Measurements from ENCODE around the gene KLHL6.

The KLHL6 gene

GRCh38 chr3:183560607-183561006, 5.1 kb upstream of the KLHL6 start:
- no peak for DNase-seq

GRCh38 chr3:183558495-183558894, 3.0 kb upstream of the KLHL6 start:
- DNase-seq = no peak

GRCh38 chr3:183556722-183557121, 1.2 kb upstream of the KLHL6 start:
- DNase-seq = no peak

DNA sequence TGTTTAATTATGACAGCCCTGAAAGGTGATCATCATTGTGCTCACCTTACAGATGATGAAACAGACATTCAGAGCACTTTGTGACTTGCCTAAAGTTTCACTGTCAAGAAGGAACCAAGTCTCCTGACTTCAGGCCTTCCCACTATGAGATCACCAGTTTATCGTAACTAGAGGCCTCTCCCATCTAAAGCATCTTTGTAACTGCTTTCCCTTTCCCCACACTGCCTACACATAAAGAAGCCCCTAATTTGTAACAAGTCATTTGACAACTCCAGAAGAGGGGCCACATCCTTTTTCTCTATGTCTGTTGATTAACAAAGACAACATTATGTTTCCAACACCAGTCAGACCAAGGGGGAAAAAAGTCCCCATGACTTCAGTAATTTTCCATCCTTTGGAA, 1.1 kb downstream of the KLHL6 start:
- DNase-seq = no peak

- DNase-seq = no peak
Observed at GRCh38 chr3:183553334-183554026, 2.0 kb downstream of the KLHL6 start.

GRCh38 chr3:183551930-183552329, 3.6 kb downstream of the KLHL6 start:
- no peak for DNase-seq

GRCh38 chr3:183548262-183548769, 7.2 kb downstream of the KLHL6 start:
- DNase-seq = no peak

DNA sequence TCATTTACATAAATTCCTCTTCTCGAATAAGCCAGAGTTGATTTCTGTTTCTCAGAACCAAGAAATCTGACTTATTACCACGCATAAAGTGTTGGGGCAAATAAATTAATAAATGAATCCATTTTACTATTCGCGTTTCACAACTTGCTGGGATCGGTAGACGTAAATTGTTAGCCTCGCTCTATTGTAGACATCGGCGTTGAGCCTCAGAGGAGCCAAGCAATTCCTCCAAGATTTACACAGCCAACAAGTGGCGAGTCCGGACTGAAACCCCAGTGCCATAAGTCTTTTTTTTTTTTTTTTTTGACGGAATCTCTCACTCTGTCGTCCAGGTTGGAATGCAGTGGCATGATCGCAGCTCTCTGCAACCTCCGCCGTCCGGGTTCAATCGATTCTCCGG, 8.9 kb downstream of the KLHL6 start:
- DNase-seq = no peak

GRCh38 chr3:183545708-183546107, 9.8 kb downstream of the KLHL6 start:
- DNase-seq = no peak

- no peak for DNase-seq
Observed at GRCh38 chr3:183542355-183542754, 13.2 kb downstream of the KLHL6 start.

GRCh38 chr3:183541738-183542137, 13.8 kb downstream of the KLHL6 start:
- DNase-seq = no peak

DNA sequence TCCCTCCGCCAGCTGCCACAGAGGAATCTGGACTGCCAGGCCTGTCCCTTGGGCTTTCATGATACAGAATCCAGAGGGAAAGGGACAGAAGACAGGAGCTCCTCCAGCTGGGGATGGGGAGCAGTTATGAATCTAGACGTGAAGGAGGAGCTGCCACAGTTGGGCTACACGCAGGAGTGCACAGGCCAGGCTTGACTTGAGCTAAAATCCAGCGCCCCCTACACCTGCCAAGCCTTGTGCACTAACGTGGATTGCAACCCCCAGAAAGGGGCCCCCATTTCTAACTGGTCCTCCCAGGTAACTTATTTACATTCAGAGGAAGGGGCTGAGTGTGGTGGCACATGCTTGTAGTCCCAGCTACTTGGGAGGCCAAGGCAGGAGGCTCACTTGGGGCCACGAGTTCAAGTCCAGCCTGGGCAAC, 14.3 kb downstream of the KLHL6 start:
- no peak for DNase-seq

DNA sequence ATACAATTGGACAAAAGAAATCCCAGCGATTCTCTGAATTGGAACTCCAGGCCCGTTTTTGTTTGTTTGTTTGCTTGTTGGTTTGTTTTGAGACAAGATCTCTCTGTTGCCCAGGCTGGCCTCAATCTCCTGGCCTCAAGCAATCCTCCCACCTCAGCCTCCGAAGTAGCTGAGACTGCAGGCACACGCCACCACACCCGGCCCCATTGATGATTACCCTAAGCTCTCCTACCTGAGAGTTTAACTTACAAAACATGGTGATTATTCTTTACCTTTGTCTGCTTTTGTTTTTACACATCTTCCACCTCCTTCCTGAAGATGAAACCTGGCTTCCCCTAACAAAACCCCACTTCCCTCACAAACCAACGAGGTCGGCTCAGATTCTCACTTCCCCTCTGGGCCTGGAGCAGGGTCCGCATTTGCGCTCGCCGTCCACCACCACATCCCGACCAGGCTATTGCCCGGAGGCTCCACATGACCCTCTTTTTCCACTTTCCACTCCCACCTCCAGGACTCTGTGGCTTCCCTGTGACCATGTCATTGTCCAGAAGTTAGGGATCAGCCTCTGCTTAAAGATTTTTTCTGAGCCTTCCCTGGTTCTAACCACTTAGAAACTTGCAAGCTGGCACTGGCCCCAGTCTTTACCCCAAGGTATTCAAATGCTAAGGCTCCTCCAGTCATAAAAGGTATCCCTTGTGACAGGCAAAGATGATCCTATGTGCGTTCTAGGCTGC, 14.8 kb downstream of the KLHL6 start:
- no peak for DNase-seq

GRCh38 chr3:183539811-183540210, 15.7 kb downstream of the KLHL6 start:
- DNase-seq = no peak

- DNase-seq = no peak
Observed at GRCh38 chr3:183538486-183538885, 17.0 kb downstream of the KLHL6 start.

DNA sequence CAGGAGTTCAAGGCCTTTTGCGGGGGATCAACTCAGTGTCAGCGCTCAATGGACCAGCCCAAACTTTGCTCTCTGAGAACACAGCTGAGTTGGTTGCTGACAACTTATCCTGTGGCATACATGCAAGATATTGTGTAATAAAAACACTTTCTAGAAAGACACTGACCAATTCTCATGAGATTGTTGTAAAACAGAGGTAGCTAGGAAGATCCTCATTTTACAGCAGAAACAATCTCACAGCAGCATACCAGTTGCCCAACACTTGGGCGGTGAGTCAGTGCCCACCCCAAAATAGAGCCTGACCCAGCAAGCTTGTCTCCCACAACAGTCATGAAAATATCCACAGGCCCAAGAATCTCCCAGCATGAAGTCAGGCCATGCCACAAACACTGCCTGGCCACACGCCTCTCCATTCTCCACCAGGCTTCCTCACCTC, 18.2 kb downstream of the KLHL6 start:
- DNase-seq = no peak

GRCh38 chr3:183536238-183536880, 19.1 kb downstream of the KLHL6 start:
- no peak for DNase-seq

GRCh38 chr3:183534249-183534648, 21.3 kb downstream of the KLHL6 start:
- DNase-seq = no peak

- no peak for DNase-seq
Observed at GRCh38 chr3:183533412-183534132, 21.9 kb downstream of the KLHL6 start.

DNA sequence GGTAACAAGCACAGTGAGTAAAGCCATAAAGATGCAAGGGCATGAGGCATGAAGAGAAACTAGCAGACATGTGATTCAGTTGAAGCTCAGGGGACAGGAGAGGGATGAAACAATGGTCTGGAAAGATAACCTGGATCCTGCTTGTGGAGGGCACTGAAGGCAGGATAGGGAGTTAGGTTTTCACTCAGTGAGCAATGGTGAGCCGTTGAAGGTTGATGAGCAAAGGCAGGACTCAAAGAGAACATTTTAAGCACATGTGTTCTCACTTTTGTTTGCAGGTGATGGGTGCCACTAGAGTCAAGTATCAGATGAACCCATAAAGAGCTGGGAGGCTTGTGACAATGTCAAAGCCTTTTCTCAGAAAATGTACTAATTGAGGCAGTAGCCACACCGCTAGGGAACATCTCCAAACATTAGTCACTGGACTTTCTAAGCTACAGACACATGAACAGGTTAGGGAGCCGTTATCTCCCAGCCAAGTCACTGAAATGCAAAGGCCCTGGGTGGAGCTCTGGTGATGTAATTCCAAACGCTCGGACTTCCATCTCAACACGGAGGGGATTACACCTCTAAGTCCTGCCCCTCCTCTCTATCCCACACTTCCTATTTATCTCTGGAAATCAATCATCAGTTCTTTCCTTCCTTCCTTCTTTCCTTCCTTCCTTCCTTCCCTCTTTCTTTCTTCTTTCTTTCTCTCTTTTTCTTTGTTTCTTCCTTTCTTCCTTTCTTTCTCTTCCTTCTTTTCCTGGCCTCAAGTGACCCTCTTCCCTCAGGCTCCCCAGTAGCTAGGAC, 22.7 kb downstream of the KLHL6 start:
- DNase-seq = no peak

- DNase-seq = no peak
Observed at GRCh38 chr3:183529717-183530116, 25.8 kb downstream of the KLHL6 start.

GRCh38 chr3:183529185-183529584, 26.3 kb downstream of the KLHL6 start:
- no peak for DNase-seq

All from NCI-H1436 treated with DMSO at 0.1 percent for 48 hours (cell line).